ENCODE results near the gene ELF1. TPM values are rescaled to one million over a fixed set of nuclear protein-coding genes. Genes with fewer than 3 reads are reported as not detected.

The ELF1 gene
- 21.2 and 23.8 TPM in 2 replicates for total RNA-seq (2014; rRNA removed; shearing (Covaris generic))
- 4.6 and 11.0 TPM in 2 replicates for polyA plus RNA-seq (2014; cell fraction: nucleus; rRNA removed)

GRCh38 chr13:41019011-41019487 lies at the start of gene ELF1:
ELF1 (minus strand) TSS chr13:41019316; CDS start chr13:40982054, 37,262 bp downstream.
- peak; percentile 64 for DNase-seq (ENCODE audit: extremely low read depth, low read depth)

DNA sequence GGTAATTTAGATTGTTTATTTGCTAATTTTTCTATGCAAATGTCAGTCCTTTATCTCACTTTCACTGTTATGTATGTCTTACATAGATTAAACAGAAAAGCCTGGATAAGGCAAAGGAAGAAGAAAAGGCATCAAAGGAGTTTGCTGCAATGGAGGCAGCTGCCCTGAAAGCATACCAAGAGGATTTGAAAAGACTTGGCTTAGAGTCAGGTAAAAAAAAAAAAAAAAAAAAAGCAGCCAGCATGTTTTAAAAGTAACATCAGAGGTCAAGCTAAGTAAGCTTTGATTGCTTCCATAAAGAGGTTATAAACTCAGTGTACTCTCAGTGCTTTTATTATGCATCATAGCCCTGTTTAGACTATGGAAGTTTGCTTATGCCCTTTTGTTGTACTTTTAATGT lies 46.0 kb upstream of the ELF1 start:
- DNase-seq (ENCODE audit: extremely low read depth, low read depth) = no peak

GRCh38 chr13:41064493-41064892 lies 45.4 kb upstream of the ELF1 start:
- no peak for DNase-seq (ENCODE audit: extremely low read depth, low read depth)

- no peak for DNase-seq (ENCODE audit: extremely low read depth, low read depth)
Observed at GRCh38 chr13:41061914-41062837, 43.1 kb upstream of the ELF1 start.

DNA sequence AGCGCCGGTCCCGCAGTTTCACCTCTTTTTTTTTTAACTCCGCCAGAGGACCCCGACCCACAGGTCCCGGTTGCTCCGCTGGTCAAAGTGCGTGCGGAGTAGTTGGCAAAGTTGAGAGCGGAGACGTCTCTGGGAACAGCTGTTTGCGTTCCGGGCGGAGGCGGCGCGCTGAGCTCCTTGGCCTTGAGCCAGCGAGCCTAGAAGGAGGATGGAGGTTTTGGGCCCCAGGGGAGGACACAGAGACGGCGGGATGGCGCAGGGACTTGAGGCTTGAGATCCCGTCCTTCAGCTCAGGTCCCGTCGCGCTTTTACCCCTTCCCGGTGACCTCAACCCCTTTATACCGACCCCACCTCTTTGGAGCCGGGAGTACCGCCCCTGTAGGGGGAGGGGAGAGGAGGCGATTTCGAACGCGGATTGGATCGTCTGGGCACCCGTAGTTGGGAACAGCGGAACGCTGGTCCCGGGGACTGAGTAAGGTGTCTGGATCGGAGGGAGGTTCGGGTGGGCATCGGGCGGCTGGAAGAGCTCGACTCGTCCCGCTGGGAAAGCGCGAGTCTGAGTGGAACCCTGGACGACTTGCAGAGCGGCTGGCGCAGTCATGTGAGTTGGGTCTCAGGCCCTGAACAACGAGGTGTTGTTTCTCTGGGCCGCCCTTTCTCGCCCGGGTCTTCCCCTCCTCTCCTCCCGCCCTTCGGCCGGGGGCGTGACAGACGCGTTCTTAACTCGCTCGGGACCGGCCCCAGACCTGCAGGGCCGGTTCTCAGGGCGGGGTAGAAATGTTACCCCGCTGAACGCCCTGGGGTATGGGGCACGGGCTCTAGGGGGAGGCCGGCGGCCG lies 42.2 kb upstream of the ELF1 start, which contains the start of gene WBP4:
Gene WBP4 (plus strand): TSS at position 435 of the 839 bp plus-strand sequence. CDS start 165 bp downstream, at position 600.
- DNase-seq (ENCODE audit: extremely low read depth, low read depth) = peak; percentile 91

GRCh38 chr13:41060724-41061074 lies 41.6 kb upstream of the ELF1 start:
- DNase-seq (ENCODE audit: extremely low read depth, low read depth) = peak; percentile 59

DNA sequence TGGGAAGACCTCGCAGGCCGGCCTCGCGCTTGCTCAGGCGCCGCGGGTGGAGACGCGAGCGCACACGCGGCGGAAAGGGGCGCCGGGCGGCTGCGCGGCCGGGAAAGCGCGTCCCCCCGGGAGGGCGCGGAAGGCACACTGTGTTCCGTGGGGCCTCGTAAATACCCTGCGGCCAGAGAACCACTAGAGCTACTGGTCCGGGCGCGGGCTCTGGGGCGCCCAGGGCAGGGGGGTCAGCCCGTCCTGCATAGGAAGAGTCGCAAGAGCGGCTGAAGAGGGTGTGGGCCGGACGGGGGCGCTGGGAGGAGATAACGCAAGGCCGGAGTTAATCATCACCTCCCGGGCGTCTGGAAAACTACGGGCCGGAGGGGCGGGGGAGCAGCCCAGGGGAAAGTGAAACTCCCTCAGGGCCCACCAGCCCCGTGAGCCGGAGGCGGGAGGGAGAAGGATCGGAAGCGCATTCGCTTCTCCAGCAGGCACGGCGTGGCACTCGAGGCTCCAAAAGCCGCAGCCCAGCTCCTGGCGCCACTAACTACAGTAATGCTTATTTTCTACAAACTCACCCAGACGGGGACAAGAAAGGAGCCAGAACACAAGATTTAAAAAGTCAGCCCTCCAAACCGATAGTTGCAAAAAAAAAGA lies 41.1 kb upstream of the ELF1 start:
- DNase-seq (ENCODE audit: extremely low read depth, low read depth) = peak; percentile 86

GRCh38 chr13:41059456-41060081 lies 40.5 kb upstream of the ELF1 start:
- DNase-seq (ENCODE audit: extremely low read depth, low read depth) = peak; percentile 7

DNA sequence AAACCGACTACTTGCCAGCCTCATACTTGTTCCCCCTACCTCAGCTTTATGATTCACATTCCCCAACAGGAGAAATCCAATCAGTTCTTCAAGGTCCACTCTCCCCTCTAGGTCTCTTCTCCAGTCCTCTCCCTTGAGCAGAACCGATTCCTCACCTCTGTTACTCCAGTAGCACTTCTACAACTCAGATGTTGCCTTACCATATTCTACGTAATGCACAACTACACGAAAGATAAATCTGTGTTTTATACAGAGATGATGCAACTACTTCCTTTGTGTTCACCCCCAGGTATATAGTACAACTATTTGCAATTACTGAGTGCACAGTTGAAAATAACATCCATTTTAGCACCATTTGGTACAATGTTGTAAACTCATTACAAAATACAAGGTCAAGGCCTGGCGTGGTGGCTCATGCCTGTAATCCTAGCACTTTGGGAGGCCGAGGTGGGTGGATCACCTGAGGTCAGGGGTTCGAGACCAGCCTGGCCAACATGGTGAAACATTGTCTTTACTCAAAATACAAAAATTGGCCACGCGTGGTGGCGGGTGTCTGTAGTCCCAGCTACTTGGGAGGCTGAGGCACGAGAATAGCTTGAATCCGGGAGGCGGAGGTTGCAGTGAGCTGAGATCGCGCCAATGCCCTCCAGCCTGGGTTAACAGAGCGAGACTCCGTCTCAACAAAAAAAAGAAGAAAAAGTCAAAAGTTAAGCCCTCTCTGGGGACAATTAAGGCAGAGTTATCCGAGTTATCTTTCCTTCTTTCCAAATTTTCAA lies 39.4 kb upstream of the ELF1 start:
- DNase-seq (ENCODE audit: extremely low read depth, low read depth) = no peak

DNA sequence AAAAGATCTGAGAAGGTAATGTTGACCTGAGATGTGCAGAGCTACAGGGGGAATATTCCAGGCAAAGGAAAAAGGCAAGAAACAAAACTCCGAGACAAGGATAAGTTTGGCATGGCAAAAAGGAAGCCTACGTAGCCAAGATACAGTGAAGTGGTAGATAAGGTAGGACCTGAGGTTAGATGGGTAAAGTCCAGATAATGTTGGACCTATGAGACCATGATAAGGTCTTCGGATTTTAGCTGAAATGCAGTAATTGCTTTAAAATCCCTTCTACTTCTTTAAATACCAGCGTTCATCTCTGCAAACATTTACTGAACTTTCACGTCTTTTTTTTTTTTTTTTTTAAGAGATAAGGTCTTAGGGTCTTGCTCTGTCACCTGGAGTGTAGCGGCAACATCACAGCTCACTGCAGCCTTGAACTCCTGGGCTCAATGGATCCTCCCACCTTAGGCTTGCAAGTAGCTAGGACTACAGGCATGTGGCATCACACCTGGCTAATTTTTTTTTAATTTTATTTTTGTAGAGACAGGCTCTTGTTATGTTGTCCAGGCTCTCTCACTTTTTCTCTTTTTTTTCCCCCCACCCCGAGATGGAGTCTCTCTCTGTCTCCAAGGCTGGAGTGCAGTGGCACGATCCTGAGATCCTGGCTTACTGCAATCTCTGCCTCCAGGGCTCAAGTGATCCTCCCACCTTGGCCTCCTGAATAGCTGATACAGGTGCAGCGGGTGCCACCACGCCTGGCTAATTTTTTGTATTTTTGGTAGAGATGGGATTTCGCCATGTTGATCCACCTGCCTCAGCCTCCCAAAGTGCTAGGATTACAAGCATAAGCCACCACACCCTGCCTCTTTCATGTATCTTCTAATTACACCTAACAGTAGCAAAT lies 38.0 kb upstream of the ELF1 start:
- DNase-seq (ENCODE audit: extremely low read depth, low read depth) = no peak

GRCh38 chr13:41056194-41056593 lies 37.1 kb upstream of the ELF1 start:
- no peak for DNase-seq (ENCODE audit: extremely low read depth, low read depth)

- no peak for DNase-seq (ENCODE audit: extremely low read depth, low read depth)
Observed at GRCh38 chr13:41054919-41055619, 36.0 kb upstream of the ELF1 start.

DNA sequence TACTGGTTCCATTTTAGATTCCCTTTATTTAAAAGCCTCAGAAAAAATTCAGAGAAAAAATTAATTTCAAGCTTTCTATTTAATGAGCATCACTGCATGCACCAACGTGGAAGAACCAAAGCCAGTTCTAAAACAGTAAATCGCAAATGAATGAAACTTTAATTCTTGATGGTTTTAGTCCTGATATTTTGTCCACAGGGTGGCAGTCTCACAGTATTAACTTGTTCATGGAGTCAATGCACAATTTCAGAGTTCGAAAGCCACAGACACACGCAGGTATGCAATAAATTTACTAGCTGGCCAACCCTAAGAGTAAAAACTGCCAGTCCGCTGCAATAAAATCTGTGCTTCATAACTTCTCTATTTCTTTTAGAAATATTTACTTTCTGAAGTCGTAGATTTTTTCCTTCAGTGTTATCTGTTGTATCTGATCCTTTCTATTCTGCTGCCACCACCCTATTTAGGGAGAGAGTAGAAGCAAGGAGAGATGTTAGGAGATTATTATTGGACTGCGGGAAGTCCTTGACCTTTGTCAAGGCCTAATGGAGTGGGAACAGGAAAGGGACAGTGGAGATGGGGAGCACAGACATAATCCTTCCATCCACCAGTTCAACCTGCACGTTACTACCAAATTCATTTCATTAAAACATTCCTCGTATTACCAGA lies 35.2 kb upstream of the ELF1 start:
- DNase-seq (ENCODE audit: extremely low read depth, low read depth) = peak; percentile 60

GRCh38 chr13:41053384-41053826 lies 34.3 kb upstream of the ELF1 start:
- peak; percentile 49 for DNase-seq (ENCODE audit: extremely low read depth, low read depth)

GRCh38 chr13:41052441-41052840 lies 33.3 kb upstream of the ELF1 start:
- DNase-seq (ENCODE audit: extremely low read depth, low read depth) = peak; percentile 28

DNA sequence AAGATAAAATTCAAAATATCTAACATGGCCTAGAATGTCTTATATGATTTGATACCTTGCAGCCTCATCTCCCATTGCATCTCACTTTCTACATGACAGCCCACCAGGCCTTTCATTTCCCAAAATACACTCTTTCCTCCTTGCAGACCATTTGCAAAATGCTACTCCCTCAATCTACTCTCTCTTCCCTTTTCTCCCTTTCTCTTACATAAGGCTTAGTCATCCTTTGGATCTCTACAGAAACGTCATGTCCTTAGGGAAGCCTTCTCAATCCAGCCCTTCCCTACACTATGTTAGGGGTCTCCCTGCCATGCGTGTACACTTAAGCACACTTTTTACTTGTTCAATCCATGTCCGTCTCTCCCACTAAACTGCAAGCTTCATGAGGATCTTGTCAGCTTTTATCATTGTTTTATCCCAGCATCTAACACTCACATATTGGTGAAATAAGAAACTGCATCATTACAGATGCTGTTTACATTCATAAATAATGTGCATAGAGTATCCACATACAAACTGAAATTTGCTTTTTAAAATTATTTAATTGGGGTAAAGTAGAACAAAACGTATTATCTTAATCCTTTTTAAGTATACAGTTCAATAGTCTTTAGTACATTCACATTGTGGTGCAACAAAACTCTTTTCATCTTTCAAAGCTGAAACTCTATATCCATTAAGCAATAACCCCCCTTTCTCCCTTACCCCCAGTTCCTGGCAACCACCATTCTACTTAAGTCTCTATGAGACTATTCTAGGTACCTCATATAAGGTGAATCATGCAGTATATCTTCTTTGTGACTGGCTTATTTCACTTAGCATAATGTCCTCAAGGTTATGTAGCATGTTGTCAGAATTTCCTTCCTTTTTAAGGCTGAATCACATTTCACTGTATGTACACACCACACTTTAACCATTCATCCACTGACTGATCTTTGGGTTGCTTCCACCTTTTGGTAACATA lies 30.6 kb upstream of the ELF1 start:
- no peak for DNase-seq (ENCODE audit: extremely low read depth, low read depth)

Data from NCI-H460 (cell line).